Gastrocnemius medialis (tissue), 4 donors: ENCODE results near the gene AKAP8L. TPM values are rescaled to one million over a fixed set of nuclear protein-coding genes. Genes with fewer than 3 reads are reported as not detected.

Experiments
- ATAC-seq, 2 donors: fragments of 150-250 bp; one replicate each; pipeline ENCODE4 v1.9.1; 2016
- DNase-seq, 2 donors: peaks; one replicate each; pipeline ENCODE4 v3.0.0-alpha.2; 2019
- H3K27ac ChIP-seq, 4 donors: fragments of 200-600 bp; sonication (generic); 1 replicate in 1 of 4; 2 replicates in 3 of 4; pipeline ENCODE4 v1.5.1; 2016 to 2018; ENCODE audit warnings: mild to moderate bottlenecking in 2 of 4, moderate library complexity in 1 of 4
- H3K27me3 ChIP-seq, 3 donors: fragments of 200-600 bp; sonication (generic) in 2 of 3; 1 replicate in 1 of 3; 2 replicates in 2 of 3; pipeline versions ENCODE4 v1.5.1 to v1.6.0; 2016 to 2019; ENCODE audit warnings: mild to moderate bottlenecking in 1 of 3, moderate library complexity in 1 of 3
- H3K36me3 ChIP-seq, 2 donors: fragments of 200-600 bp; sonication (generic) in 1 of 2; one replicate each; pipeline ENCODE4 v1.5.1; 2017 to 2018
- H3K4me1 ChIP-seq, 2 donors: fragments of 200-600 bp; sonication (generic) in 1 of 2; one replicate each; pipeline ENCODE4 v1.5.1; 2016 to 2017; ENCODE audit warnings: mild to moderate bottlenecking in 2 of 2
- H3K4me3 ChIP-seq, 4 donors: fragments of 200-600 bp; sonication (generic) in 3 of 4; 1 replicate in 1 of 4; 2 replicates in 3 of 4; pipeline ENCODE4 v1.5.1; 2016 to 2019; ENCODE audit warnings: mild to moderate bottlenecking in 2 of 4
- H3K9me3 ChIP-seq, 3 donors: fragments of 200-600 bp; sonication (generic) in 2 of 3; 1 replicate in 1 of 3; 2 replicates in 2 of 3; pipeline ENCODE4 v1.5.1; 2016 to 2019
- POLR2A ChIP-seq, 2 donors: fragments of 450-650 bp; IDR thresholded peaks; one replicate each; pipeline ENCODE4 v1.6.1; 2017; ENCODE audit warnings: antibody characterized with exemption in 2 of 2, mild to moderate bottlenecking in 2 of 2, moderate library complexity in 2 of 2
- in situ Hi-C, 4 donors: fragments of 200-750 bp; cut with MboI; loops; one replicate each; pipeline versions ENCODE4 v1.15.0 to v1.8.0; 2017; ENCODE audit warnings: low sequenced_read_pairs in 4 of 4
- intact Hi-C: fragments of 100-400 bp; cut with DNase I; formaldehyde crosslinking; loops from one replicate; pipeline ENCODE4 v1.15.1; 2023; ENCODE audit warnings: low total_unique reads
- total RNA-seq, 4 donors: library from RNA; depleted of rRNA; stranded (reverse); fragments of >200 nt; gene quantifications; one replicate each; pipeline versions ENCODE4 v1.1.0 to v1.2.3, GENCODE V29; 2016
- TF ChIP-seq, protein P1 (sequence below), 5 experiments: fragments of 450-650 bp in 3 of 5; fragments of 200-600 bp in 2 of 5; sonication (generic) in 2 of 5; IDR thresholded peaks in 4 of 5; conservative IDR thresholded peaks in 1 of 5; 1 replicate in 4 of 5; 2 replicates in 1 of 5; pipeline ENCODE4 v1.5.1; 2016 to 2019; ENCODE audit warnings: antibody characterized with exemption in 5 of 5, mild to moderate bottlenecking in 3 of 5, moderate library complexity in 3 of 5

The AKAP8L gene
- total RNA-seq, 4 donors from 2014 or later: 69.3 to 142 (median 85.6) TPM

DNA sequence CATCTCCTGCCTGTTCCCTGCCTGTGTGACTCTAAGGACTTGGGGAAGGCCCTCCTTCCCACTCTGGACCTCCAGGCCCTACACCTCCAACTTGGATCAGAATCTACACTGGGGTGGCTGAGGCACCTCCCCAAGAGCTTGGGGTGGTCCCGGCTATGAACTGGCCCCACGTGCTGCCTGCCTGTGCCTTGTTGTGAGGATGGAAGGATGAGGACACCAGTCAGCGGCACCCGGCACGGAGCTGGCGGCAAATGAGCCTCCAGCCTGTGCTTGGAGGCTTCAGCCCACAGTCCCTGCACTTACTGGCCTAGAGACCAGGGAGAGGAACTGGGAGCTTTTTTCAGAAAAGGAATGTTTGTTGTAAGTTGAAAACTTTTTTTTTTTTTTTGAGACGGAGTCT lies 47.7 kb downstream of the AKAP8L start:
- intact Hi-C loops: no loop called here
- in situ Hi-C loops: loop anchor here in 3 of 4 donors (10.0 to 25.0 kb wide), 3 partner anchors 64 to 191 kb away; no protein-coding TSS in a partner anchor
- Histone ChIP-seq H3K9me3 (no peaks in the 10 kb centered on the region), H3K36me3 (peaks cover 5 to 73% of the 10 kb centered on the region in 2 donors), H3K27me3 (no peaks in the 10 kb centered on the region), H3K4me1 (peaks cover 25 to 28% of the 10 kb centered on the region in 2 donors), H3K27ac (peak overlapping the region in 3 of 4 donors; percentile 4 to 97 (median 50)), H3K4me3 (no peak overlapping the region)
- ATAC-seq (no peak), DNase-seq (no peak)
- TF ChIP-seq, protein P1, sequence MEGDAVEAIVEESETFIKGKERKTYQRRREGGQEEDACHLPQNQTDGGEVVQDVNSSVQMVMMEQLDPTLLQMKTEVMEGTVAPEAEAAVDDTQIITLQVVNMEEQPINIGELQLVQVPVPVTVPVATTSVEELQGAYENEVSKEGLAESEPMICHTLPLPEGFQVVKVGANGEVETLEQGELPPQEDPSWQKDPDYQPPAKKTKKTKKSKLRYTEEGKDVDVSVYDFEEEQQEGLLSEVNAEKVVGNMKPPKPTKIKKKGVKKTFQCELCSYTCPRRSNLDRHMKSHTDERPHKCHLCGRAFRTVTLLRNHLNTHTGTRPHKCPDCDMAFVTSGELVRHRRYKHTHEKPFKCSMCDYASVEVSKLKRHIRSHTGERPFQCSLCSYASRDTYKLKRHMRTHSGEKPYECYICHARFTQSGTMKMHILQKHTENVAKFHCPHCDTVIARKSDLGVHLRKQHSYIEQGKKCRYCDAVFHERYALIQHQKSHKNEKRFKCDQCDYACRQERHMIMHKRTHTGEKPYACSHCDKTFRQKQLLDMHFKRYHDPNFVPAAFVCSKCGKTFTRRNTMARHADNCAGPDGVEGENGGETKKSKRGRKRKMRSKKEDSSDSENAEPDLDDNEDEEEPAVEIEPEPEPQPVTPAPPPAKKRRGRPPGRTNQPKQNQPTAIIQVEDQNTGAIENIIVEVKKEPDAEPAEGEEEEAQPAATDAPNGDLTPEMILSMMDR (IDR thresholded peaks at IDR 0.05 in 4 of 5, conservative IDR thresholded peaks at IDR 0.05 in 1 of 5): no peak
- no peak for TF ChIP-seq POLR2A (IDR thresholded peaks at IDR 0.05)

DNA sequence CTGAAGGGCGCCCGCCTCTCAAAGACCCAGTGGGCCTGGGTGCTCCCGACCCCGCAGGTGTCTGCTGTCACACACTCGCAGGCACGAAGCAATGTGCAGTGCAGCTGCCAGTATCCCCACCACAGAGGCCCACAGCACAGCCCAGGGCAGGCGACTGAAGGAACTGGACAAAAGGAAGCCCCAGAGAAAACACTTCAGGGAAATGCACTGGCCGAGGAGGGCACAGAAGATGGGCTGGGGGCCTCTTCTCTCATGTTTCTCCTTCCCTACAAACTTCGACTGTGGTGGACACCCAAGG lies 49.2 kb downstream of the AKAP8L start:
- in situ Hi-C loops: loop anchor here in 2 of 4 donors (25.0 kb wide), 2 partner anchors 107 to 193 kb away; no protein-coding TSS in a partner anchor
- Histone ChIP-seq H3K9me3 (no peaks in the 10 kb centered on the region), H3K27me3 (no peaks in the 10 kb centered on the region), H3K27ac (no peak overlapping the region), H3K36me3 (peaks cover 5 to 89% of the 10 kb centered on the region in 2 donors), H3K4me1 (peaks cover 10 to 12% of the 10 kb centered on the region in 2 donors), H3K4me3 (no peak overlapping the region)
- DNase-seq (no peak), ATAC-seq (no peak)
- TF ChIP-seq, protein P1 (IDR thresholded peaks at IDR 0.05 in 4 of 5, conservative IDR thresholded peaks at IDR 0.05 in 1 of 5): no peak
- no peak for TF ChIP-seq POLR2A (IDR thresholded peaks at IDR 0.05)
- intact Hi-C loops: no loop called here

DNA sequence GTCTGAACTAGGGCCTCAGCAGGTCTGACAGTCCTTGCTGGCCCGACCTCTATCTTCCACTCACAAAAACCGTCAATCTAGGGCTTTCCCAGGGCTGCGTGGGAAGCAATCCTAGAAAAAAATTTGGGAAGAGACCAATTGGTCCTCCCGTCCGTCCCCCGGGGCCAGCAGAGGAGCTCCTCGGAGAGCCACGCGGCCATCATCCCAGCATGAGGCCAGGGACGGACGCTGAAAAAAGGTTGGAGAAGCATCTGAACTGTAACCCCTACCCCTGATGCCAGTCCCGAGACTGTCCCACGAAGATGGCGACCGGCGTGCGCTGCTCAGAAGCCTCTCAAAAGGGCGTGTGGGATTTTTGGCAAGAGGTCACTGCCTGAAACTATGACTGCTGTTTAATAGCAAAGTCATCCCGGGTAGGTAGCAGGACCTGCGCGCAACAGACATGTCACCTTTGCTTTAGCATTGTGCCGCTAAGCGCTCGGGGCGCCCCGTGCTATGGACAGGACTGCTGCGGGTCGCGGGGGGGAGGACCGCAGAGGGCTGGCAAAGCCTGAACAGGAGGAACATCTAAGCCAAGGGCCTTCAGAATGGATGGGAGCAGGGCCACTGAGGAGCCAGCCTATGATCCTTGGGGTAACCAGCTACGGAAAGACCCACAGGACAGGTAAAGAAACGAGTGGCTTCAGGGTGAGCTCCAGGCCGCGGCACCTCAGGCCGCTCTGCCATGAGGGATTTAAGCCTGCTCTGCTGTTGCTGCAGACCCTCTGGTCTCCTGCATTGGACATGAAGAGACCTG lies 49.8 kb downstream of the AKAP8L start:
- TF ChIP-seq, protein P1 (IDR thresholded peaks at IDR 0.05 in 4 of 5, conservative IDR thresholded peaks at IDR 0.05 in 1 of 5): no peak
- no peak for TF ChIP-seq POLR2A (IDR thresholded peaks at IDR 0.05)
- in situ Hi-C loops (loop anchor here in 2 of 4 donors (25.0 kb wide), 2 partner anchors 107 to 193 kb away; no protein-coding TSS in a partner anchor), intact Hi-C loops (no loop called here)
- Histone ChIP-seq H3K4me3 (no peak overlapping the region), H3K27me3 (no peaks in the 10 kb centered on the region), H3K9me3 (no peaks in the 10 kb centered on the region), H3K27ac (no peak overlapping the region), H3K4me1 (peaks cover 4 to 7% of the 10 kb centered on the region in 2 donors), H3K36me3 (peaks cover 5 to 93% of the 10 kb centered on the region in 2 donors)
- DNase-seq (no peak), ATAC-seq (no peak)

DNA sequence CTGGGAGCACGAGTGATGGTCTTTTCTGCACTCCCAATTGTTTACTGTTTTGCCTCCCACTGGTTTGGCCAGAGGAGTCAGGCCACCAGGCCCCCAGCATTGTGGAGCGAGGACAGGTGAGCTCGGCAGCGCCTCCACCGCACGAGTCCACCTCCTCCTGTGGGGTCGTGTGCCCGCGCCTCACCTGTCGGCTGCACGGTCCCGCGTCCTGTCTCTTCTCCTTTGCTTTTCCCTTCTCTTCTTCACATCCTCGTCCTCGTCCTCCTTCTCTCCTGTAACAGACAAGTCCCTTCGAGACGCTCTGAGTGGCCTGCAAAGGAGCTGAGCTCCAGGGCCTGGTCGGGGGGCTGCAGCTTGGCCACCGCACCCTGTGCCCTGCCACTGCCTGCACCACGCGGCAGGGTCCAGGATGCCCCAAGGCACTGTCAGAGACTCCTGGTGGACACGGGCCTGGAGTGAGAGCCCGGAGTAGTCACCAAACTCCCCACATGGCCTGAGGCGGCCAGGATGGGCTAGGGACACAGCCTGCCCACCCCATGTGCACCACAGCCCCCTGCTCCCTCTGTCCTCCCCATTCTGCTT lies 50.6 kb downstream of the AKAP8L start:
- intact Hi-C loops: no loop called here
- no peaks in the 10 kb centered on the region for H3K9me3 ChIP-seq
- no peak for DNase-seq
- ATAC-seq: no peak
- no peaks in the 10 kb centered on the region for H3K27me3 ChIP-seq
- H3K27ac ChIP-seq: no peak overlapping the region
- H3K36me3 ChIP-seq: peaks cover 5 to 84% of the 10 kb centered on the region in 2 donors
- peaks cover 0 to 4% of the 10 kb centered on the region in 2 donors for H3K4me1 ChIP-seq
- in situ Hi-C loops: loop anchor here in 2 of 4 donors (25.0 kb wide), 2 partner anchors 106 to 194 kb away; no protein-coding TSS in a partner anchor
- H3K4me3 ChIP-seq: no peak overlapping the region
- TF ChIP-seq, protein P1 (IDR thresholded peaks at IDR 0.05 in 4 of 5, conservative IDR thresholded peaks at IDR 0.05 in 1 of 5): no peak
- TF ChIP-seq POLR2A (IDR thresholded peaks at IDR 0.05): no peak
